ENCODE data around the gene LMTK2.

LMTK2 gene

GRCh38 chr7:98194186-98194585, 87.5 kb downstream of the LMTK2 start:
- no peak for TF ChIP-seq CTCF (IDR thresholded peaks at IDR 0.05; ENCODE audit: borderline replicate concordance, control extremely low read depth, extremely low read depth, insufficient read depth, missing control alignments)
- no peak for DNase-seq (ENCODE audit: low spot score)
- in situ Hi-C loops (cut with MboI; ENCODE audit: low sequenced_read_pairs, unreplicated experiment): no loop called here

GRCh38 chr7:98194672-98195457, 88.2 kb downstream of the LMTK2 start:
- in situ Hi-C loops (cut with MboI; ENCODE audit: low sequenced_read_pairs, unreplicated experiment): no loop called here
- no peak for TF ChIP-seq CTCF (IDR thresholded peaks at IDR 0.05; ENCODE audit: borderline replicate concordance, control extremely low read depth, extremely low read depth, insufficient read depth, missing control alignments)
- DNase-seq (ENCODE audit: low spot score): no peak

- in situ Hi-C loops (cut with MboI; ENCODE audit: low sequenced_read_pairs, unreplicated experiment): no loop called here
- no peak for DNase-seq (ENCODE audit: low spot score)
- TF ChIP-seq CTCF (IDR thresholded peaks at IDR 0.05; ENCODE audit: borderline replicate concordance, control extremely low read depth, extremely low read depth, insufficient read depth, missing control alignments): no peak
Measured at GRCh38 chr7:98196706-98197605, 90.3 kb downstream of the LMTK2 start.

GRCh38 chr7:98199131-98199530, 92.5 kb downstream of the LMTK2 start:
- no peak for TF ChIP-seq CTCF (IDR thresholded peaks at IDR 0.05; ENCODE audit: borderline replicate concordance, control extremely low read depth, extremely low read depth, insufficient read depth, missing control alignments)
- in situ Hi-C loops (cut with MboI; ENCODE audit: low sequenced_read_pairs, unreplicated experiment): no loop called here
- DNase-seq (ENCODE audit: low spot score): no peak

GRCh38 chr7:98200364-98200763, 93.7 kb downstream of the LMTK2 start:
- in situ Hi-C loops (cut with MboI; ENCODE audit: low sequenced_read_pairs, unreplicated experiment): no loop called here
- TF ChIP-seq CTCF (IDR thresholded peaks at IDR 0.05; ENCODE audit: borderline replicate concordance, control extremely low read depth, extremely low read depth, insufficient read depth, missing control alignments): no peak
- DNase-seq (ENCODE audit: low spot score): no peak

GRCh38 chr7:98202367-98203195, 95.9 kb downstream of the LMTK2 start:
- in situ Hi-C loops (cut with MboI; ENCODE audit: low sequenced_read_pairs, unreplicated experiment): no loop called here

More at GRCh38 chr7:98202367-98203195, 95.9 kb downstream of the LMTK2 start:
- peak; percentile 90 for DNase-seq (ENCODE audit: low spot score)
- TF ChIP-seq CTCF (IDR thresholded peaks at IDR 0.05; ENCODE audit: borderline replicate concordance, control extremely low read depth, extremely low read depth, insufficient read depth, missing control alignments): no peak
